SK-N-SH (cell line): ENCODE data around the gene CREG1.
"Not testable (repeated sequence)": the region's sequence is repeated elsewhere in the genome, so short reads cannot be mapped to it uniquely, and the experiment has no call there.

Experiments
- TF ChIP-seq, protein P1 (sequence below): IDR thresholded peaks from 2 replicates; pipeline ENCODE4 v1.6.1; 2012; ENCODE audit warnings: mild to moderate bottlenecking, low read depth, low read length, moderate library complexity
- TF ChIP-seq, protein P2 (sequence below): IDR thresholded peaks from 2 replicates; pipeline ENCODE4 v1.4.0; 2012; ENCODE audit warnings: low read depth

DNA sequence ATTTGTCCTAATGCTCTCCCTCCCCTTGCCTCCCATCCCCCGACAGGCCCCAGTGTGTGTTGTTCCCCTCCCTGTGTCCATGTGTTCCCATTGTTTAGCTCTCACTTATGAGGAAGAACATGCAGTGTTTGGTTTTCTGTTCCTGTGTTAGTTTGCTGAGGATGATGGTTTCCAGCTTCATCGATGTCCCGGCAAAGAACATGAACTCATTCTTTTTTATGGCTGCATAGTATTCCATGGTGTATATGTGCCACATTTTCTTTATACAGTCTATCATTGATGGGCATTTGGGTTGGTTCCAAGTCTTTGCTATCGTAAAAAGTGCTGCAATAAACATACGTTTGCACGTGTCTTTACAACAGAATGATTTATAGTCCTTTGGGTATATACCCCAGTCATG, 17.1 kb upstream of the CREG1 start:
- TF ChIP-seq, protein P1, sequence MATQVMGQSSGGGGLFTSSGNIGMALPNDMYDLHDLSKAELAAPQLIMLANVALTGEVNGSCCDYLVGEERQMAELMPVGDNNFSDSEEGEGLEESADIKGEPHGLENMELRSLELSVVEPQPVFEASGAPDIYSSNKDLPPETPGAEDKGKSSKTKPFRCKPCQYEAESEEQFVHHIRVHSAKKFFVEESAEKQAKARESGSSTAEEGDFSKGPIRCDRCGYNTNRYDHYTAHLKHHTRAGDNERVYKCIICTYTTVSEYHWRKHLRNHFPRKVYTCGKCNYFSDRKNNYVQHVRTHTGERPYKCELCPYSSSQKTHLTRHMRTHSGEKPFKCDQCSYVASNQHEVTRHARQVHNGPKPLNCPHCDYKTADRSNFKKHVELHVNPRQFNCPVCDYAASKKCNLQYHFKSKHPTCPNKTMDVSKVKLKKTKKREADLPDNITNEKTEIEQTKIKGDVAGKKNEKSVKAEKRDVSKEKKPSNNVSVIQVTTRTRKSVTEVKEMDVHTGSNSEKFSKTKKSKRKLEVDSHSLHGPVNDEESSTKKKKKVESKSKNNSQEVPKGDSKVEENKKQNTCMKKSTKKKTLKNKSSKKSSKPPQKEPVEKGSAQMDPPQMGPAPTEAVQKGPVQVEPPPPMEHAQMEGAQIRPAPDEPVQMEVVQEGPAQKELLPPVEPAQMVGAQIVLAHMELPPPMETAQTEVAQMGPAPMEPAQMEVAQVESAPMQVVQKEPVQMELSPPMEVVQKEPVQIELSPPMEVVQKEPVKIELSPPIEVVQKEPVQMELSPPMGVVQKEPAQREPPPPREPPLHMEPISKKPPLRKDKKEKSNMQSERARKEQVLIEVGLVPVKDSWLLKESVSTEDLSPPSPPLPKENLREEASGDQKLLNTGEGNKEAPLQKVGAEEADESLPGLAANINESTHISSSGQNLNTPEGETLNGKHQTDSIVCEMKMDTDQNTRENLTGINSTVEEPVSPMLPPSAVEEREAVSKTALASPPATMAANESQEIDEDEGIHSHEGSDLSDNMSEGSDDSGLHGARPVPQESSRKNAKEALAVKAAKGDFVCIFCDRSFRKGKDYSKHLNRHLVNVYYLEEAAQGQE = not testable (repeated sequence)
- TF ChIP-seq, protein P2, sequence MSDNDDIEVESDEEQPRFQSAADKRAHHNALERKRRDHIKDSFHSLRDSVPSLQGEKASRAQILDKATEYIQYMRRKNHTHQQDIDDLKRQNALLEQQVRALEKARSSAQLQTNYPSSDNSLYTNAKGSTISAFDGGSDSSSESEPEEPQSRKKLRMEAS = not testable (repeated sequence)
